Tibial artery (tissue), 4 donors: ENCODE results near the gene TM2D3.

Experiments used
- DNase-seq, 2 donors: peaks; one replicate each; pipeline ENCODE4 v3.0.0-alpha.2; 2019
- H3K27ac ChIP-seq, 2 donors: fragments of 200-600 bp; sonication (generic) in 1 of 2; 1 replicate in 1 of 2; 2 replicates in 1 of 2; pipeline ENCODE4 v1.5.1; 2018 to 2019; ENCODE audit warnings: mild to moderate bottlenecking in 1 of 2
- H3K27me3 ChIP-seq, 2 donors: fragments of 200-600 bp; sonication (generic) in 1 of 2; one replicate each; pipeline versions ENCODE4 v1.5.1 to v1.6.0; 2016 to 2019
- H3K36me3 ChIP-seq, 3 donors: fragments of 200-600 bp; sonication (generic) in 2 of 3; one replicate each; pipeline ENCODE4 v1.5.1; 2016 to 2019; ENCODE audit warnings: mild to moderate bottlenecking in 2 of 3
- H3K4me1 ChIP-seq, 4 donors: fragments of 200-600 bp; sonication (generic) in 2 of 4; 1 replicate in 3 of 4; 2 replicates in 1 of 4; pipeline ENCODE4 v1.5.1; 2016 to 2019
- H3K4me3 ChIP-seq, 2 donors: fragments of 200-600 bp; sonication (generic) in 1 of 2; 1 replicate in 1 of 2; 2 replicates in 1 of 2; pipeline ENCODE4 v1.5.1; 2018 to 2019; ENCODE audit warnings: mild to moderate bottlenecking in 2 of 2
- H3K9me3 ChIP-seq, 3 donors: fragments of 200-600 bp; sonication (generic) in 1 of 3; one replicate each; pipeline ENCODE4 v1.5.1; 2016 to 2019
- intact Hi-C: fragments of 100-400 bp; cut with DNase I; formaldehyde crosslinking; loops from one replicate; pipeline ENCODE4 v1.15.0; 2023; ENCODE audit warnings: low total_unique reads
- TF ChIP-seq, protein P1 (sequence below), 2 experiments: fragments of 200-600 bp in 1 of 2; fragments of 450-650 bp in 1 of 2; IDR thresholded peaks; one replicate each; pipeline ENCODE4 v1.5.1; 2017 to 2019; ENCODE audit warnings: antibody characterized with exemption in 2 of 2, mild to moderate bottlenecking in 1 of 2, moderate library complexity in 1 of 2

Gene TM2D3

DNA sequence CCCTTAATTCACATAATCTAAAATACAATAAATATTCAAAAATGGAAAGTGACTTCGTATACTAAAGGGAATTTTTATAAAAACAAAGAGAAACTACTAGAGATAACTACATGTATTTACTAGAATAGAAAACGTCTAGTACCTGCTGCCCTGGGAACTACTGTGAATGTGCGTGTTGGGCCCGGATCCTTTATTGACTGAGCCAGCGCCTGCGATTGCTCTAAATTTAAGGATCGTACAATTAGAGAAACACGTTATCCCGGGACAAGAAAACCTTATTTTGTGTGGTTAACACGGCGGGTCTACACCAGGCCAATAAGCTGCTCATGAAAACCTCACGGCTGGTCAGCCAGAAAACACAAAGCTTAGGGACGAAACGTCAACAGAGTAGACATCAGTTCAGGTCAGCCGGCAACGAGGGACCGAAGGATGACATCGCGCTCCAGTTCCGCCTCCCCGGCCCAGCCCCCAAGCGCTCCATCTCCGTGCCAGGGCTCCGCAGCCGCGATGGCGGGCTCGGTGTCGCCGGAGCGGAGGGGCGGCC lies 555 bp downstream of the TM2D3 start:
- TF ChIP-seq, protein P1, sequence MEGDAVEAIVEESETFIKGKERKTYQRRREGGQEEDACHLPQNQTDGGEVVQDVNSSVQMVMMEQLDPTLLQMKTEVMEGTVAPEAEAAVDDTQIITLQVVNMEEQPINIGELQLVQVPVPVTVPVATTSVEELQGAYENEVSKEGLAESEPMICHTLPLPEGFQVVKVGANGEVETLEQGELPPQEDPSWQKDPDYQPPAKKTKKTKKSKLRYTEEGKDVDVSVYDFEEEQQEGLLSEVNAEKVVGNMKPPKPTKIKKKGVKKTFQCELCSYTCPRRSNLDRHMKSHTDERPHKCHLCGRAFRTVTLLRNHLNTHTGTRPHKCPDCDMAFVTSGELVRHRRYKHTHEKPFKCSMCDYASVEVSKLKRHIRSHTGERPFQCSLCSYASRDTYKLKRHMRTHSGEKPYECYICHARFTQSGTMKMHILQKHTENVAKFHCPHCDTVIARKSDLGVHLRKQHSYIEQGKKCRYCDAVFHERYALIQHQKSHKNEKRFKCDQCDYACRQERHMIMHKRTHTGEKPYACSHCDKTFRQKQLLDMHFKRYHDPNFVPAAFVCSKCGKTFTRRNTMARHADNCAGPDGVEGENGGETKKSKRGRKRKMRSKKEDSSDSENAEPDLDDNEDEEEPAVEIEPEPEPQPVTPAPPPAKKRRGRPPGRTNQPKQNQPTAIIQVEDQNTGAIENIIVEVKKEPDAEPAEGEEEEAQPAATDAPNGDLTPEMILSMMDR (IDR thresholded peaks at IDR 0.05): no peak
- DNase-seq: peak in 1 of 2 donors; percentile 45

DNA sequence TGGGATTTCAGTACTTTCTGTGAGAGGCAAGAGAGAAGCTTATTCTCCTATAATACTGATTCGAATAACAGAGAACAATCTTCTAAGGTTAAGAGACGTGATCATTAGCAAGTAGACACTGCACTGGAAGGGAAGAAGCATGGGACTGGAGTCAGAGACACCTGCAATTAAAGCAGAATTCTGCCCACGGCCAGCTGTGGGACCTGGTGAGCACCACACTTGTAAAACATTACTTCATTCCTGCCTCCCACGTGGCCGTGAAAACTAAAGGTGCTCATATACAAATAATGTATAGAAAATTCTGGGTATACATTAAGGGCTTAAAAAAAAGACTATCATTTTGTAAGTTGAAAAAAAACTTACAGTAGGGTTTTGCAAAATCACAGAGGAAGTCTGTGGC lies 2.0 kb downstream of the TM2D3 start:
- H3K9me3 ChIP-seq: no peaks in the 10 kb centered on the region
- no peak for DNase-seq
- H3K36me3 ChIP-seq: peaks cover 17 to 35% (median 20%) of the 10 kb centered on the region in 3 donors
- H3K4me3 ChIP-seq: peak overlapping the region in 1 of 2 donors; percentile 96
- intact Hi-C loops: no loop called here
- H3K27ac ChIP-seq: peak overlapping the region in 1 of 2 donors; percentile 98
- peaks cover 0 to 45% (median 25%) of the 10 kb centered on the region in 4 donors for H3K4me1 ChIP-seq
- TF ChIP-seq, protein P1 (IDR thresholded peaks at IDR 0.05): no peak
- no peaks in the 10 kb centered on the region for H3K27me3 ChIP-seq

More for the DNA sequence above, 555 bp downstream of the TM2D3 start:
- peak overlapping the region; percentile 98 to 100 for H3K27ac ChIP-seq
- peak overlapping the region; percentile 96 to 100 for H3K4me3 ChIP-seq
- no peaks in the 10 kb centered on the region for H3K27me3 ChIP-seq
- H3K36me3 ChIP-seq: peaks cover 2 to 32% (median 10%) of the 10 kb centered on the region in 3 donors
- intact Hi-C loops: no loop called here
- no peaks in the 10 kb centered on the region for H3K9me3 ChIP-seq
- H3K4me1 ChIP-seq: peaks cover 0 to 45% (median 25%) of the 10 kb centered on the region in 4 donors

- intact Hi-C loops: no loop called here
- Histone ChIP-seq H3K9me3 (no peaks in the 10 kb centered on the region), H3K4me1 (peaks cover 0 to 44% (median 24%) of the 10 kb centered on the region in 4 donors), H3K4me3 (no peak overlapping the region), H3K27ac (no peak overlapping the region), H3K27me3 (no peaks in the 10 kb centered on the region), H3K36me3 (peaks cover 33 to 53% (median 35%) of the 10 kb centered on the region in 3 donors)
- TF ChIP-seq, protein P1 (IDR thresholded peaks at IDR 0.05): no peak
- no peak for DNase-seq
These were observed 3.8 kb downstream of the TM2D3 start for GRCh38 chr15:101648356-101648755.

- intact Hi-C loops: no loop called here
- no peak overlapping the region for H3K27ac ChIP-seq
- DNase-seq: no peak
- no peak overlapping the region for H3K4me3 ChIP-seq
- TF ChIP-seq, protein P1 (IDR thresholded peaks at IDR 0.05): no peak
- H3K27me3 ChIP-seq: no peaks in the 10 kb centered on the region
- H3K9me3 ChIP-seq: no peaks in the 10 kb centered on the region
- H3K4me1 ChIP-seq: peaks cover 0 to 37% (median 18%) of the 10 kb centered on the region in 4 donors
- peaks cover 40 to 64% (median 44%) of the 10 kb centered on the region in 3 donors for H3K36me3 ChIP-seq
These were observed 4.9 kb downstream of the TM2D3 start for GRCh38 chr15:101647251-101647650.

GRCh38 chr15:101646672-101647071 lies 5.5 kb downstream of the TM2D3 start:
- H3K36me3 ChIP-seq: peaks cover 46 to 68% (median 48%) of the 10 kb centered on the region in 3 donors
- H3K4me3 ChIP-seq: no peak overlapping the region
- no peak overlapping the region for H3K27ac ChIP-seq
- TF ChIP-seq, protein P1 (IDR thresholded peaks at IDR 0.05): no peak
- DNase-seq: no peak
- intact Hi-C loops: no loop called here
- no peaks in the 10 kb centered on the region for H3K9me3 ChIP-seq
- no peaks in the 10 kb centered on the region for H3K27me3 ChIP-seq
- H3K4me1 ChIP-seq: peaks cover 0 to 37% (median 19%) of the 10 kb centered on the region in 4 donors
